GM19372 (cell line): Measurements from ENCODE around the gene NR1I3.

Experiments
- ATAC-seq: cut with Tn5 transposase; IDR thresholded peaks from one replicate; pipeline ENCODE4 v1.9.1; 2021; ENCODE audit warnings: mild to moderate bottlenecking, low read depth, moderate library complexity; ENCODE audit not compliant: unreplicated experiment

The NR1I3 gene

DNA sequence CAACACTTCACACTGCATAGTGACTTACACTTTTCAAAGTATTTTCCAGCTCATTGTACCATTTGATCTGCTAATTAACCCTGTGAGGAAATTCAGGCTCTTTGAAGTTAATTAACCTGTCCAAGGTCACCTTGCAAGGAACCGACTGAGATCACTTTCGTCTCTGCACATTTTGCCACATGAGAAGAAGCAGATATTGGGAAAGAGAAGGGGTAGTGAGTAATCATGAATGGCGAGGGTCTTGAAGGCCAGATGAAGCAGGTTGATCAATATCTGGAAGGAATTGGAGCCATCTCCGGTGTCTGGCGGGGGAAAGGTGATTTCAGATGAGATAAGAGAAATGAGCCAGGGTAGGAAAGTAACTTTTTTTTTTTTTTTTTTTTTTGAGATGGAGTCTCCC lies 18.0 kb downstream of the NR1I3 start:
- no peak for ATAC-seq

DNA sequence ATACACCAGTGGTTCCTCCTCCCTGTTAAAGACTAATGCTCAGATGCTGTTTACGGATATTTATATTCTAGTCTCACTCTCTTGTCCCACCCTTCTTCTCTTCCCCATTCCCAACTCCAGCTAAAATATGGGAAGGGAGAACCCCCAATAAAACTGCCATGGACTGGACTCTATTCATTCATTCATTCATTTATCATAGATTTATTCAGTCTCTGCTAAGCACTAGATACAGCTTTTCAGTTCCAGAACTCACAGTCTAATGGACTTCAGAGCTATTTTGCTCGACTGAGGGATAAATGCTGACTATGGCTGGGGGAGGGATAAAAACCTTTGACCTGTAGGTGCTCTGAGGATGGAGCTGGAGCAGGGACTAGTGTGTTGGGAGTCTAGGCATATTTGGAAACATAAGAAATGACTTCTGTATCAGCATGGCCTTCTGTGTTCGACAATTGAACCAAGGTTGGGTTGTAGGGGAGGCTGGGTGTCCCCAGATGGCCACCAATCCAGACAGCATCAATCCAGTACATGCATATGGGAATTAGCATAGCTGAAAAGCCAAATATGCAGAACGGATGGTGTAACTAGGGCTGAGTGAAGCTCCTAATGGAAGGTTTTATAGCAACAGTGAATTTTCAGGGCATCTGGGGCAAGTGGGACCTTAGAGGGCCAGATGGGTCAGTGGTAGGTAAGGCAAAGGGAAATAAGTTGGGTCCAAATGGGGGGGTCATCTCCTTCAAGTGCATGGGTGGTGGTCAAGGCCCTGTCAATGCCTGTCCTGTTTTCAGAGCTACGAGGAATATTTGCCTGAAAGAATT lies 18.7 kb downstream of the NR1I3 start:
- no peak for ATAC-seq

DNA sequence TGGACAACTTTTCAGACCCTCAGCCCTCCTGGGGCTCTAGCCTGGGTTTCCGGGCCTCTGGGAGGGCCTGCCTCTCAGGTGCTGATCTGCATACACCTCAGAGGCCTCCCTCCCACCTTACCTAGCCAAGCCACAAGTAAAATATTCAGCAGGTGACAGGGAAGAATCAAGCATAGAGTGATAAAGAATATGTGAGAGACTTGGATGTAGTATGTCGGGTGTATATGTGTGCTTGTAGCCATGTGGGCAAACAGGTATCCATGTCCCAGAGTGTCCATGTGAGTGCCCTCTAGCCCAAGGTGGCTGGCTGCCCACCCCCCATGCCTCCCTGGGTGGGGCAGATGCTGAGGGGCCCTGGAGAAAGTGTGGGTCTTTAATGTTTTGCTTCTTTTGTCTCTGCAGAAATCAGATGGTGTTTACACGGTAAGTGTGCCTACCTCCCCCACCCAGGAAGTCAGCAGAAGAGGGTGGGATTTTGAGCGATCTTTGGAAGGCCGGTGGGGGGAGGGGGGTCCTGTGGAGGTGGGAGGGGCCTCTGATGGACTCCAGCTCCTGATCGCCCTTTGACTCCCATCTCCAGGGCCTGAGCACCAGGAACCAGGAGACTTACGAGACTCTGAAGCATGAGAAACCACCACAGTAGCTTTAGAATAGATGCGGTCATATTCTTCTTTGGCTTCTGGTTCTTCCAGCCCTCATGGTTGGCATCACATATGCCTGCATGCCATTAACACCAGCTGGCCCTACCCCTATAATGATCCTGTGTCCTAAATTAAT lies 19.5 kb downstream of the NR1I3 start:
- no peak for ATAC-seq

DNA sequence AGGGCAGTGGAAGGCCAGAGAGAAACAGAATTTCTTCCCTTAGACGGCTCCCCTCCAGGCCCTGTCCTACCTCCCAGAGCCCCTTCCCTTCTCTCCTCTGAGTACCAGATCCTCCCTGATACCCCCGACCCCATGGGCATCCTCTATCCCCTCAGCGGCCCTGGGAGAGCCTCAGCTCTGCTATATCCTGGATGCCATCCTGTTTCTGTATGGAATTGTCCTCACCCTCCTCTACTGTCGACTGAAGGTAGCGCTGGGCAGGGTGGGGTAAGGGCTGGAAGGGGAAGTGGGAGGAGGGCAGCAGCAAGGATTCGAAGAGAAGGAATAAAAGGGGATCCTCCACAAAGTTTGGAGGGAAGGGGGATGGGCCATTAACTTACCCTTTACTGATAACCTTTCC lies 20.2 kb downstream of the NR1I3 start:
- no peak for ATAC-seq

DNA sequence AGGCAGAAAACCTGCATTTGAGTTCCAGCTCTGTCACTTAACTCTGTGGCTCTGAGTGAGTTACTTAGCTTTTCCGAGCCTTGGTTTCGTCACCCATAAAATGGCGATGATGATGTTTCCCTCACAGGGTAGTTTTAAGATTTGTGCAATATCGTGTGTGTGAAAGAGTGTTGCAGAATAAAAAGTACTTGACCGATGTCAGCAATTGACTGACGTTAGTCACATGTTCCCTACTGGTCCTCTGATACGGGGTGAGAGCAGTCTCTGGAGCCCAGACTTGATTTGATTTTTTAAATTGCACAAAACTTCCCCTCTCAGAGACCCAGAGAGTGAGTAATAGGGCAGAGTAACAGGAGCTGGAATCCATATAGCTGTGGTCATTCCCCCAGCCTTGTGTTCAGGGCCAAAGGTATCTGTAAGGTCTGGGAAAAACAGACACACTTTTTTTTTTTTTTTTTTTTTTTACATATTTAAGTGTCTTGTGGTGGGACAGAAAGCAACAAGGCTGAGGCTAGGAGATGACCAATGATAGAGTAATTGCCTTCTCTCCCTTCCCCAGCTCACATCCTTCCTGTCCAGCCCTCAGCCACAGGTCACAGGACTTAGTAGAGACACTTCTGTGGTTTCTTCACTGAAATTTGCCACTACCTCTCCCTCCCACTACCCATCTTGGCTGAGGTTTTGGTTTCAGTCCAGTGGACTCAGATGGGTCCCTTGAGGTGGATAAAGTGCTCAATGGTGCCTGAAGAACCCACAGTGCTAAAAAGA lies 20.9 kb downstream of the NR1I3 start:
- peak; percentile 90 for ATAC-seq

DNA sequence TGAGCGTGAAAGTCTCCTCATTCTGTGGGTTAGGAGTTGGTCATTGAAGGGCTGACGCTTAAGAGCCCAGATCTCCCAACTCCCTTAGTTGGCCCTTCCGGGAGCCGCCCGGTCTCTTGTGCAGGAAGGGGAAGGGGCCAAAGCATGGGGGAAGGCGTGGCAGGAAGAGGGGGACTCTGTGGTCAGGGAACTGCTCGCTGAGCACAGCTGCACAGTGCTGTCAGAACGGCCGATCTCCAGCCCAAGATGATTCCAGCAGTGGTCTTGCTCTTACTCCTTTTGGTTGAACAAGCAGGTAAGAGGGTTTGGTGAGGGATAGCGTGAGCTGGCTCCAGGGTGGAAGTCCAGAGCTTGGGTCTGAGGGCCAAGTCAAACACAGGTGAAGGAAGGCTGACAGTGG lies 22.9 kb downstream of the NR1I3 start, which contains the start of gene FCER1G:
Gene FCER1G (plus strand): TSS at position 220 of the 400 bp plus-strand sequence. CDS start 27 bp downstream, at position 247.
- no peak for ATAC-seq

DNA sequence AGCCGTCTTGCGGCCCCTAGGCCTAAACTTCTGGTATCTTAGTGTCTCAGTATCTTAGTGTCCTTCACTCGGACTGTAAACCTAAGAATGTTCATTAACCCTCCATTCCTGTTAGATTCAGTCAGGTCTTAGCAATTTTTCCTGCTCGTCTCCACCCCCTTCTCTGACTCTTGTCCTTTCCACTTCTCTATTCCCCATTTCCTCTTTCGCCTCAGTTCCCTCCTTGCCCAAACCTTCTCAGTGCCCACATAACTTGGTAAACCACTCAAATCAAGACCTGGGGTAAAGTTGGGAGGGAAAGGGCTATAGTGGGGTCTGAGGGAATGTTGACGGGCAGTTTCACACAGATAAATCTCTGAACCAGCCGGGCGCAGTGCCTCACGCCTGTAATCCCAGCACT lies 23.6 kb downstream of the NR1I3 start:
- no peak for ATAC-seq

DNA sequence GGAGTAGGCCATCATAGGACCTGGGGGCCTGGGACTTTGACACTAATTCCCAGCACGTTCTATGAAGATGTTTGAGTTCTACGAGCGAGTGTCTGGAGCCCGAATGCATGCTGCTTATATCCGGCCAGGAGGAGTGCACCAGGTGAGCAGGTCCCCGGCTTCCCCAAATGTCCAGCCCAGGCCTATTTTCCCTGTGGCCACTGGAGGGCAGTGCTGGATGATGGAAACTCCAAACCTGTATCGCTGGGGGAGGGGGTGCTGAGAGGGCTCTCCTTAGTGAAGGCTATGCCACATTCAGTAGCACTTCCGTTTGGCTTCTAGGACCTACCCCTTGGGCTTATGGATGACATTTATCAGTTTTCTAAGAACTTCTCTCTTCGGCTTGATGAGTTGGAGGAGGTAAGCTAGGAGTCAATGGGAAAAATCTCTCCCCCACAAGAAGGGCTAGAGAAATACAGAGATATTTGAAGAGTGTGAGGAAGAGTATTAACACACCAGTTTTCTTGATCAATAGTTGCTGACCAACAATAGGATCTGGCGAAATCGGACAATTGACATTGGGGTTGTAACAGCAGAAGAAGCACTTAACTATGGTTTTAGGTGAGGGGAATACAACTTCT lies 28.1 kb downstream of the NR1I3 start:
- no peak for ATAC-seq

DNA sequence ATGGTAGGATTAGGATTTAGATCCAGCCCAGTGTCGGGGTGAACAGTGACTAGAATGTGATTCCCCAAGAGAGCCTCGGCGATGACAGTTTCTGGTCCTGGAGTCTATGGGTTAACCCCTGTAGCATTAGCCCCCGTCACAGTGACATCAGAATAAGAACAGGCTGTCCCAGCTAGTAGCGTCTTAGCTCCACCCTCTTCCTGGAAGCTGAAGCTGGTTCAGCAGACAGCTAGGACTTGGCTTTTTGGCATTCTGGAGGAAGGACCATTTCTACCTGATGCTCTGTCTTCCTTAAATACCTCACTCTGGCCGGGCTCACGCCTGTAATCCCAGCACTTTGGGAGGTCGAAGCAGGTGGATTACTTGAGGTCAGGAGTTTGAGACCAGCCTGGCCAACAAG lies 30.8 kb downstream of the NR1I3 start:
- no peak for ATAC-seq

DNA sequence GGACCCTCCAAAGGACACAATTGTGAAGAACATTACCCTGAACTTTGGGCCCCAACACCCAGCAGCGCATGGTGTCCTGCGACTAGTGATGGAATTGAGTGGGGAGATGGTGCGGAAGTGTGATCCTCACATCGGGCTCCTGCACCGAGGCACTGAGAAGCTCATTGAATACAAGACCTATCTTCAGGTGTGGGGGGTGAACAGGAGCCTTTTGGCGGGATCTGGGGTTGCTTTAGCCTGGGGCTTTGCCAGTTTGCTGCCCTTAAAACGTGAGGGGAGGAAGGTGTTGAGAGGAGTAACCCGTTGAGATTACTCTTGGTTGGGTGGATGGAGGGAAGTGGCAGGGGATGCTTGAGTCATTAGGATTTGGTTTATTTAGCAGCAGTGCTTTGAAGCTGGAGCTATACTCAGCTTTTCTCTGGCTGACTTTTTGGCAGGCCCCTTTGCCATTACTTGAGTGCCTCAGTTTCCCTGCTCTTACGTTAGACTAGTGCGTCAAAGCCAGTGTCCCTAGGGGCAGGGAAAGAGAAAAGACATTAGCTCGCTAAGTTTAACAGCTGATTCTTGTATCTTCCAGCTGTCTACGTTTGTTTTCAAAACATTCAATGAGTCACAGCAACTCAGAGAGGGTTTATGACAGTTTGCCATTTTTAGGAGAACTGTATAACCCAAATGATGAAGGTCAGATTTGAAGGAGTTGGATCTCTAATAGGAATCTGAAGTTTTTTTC lies 31.4 kb downstream of the NR1I3 start:
- ATAC-seq: no peak

DNA sequence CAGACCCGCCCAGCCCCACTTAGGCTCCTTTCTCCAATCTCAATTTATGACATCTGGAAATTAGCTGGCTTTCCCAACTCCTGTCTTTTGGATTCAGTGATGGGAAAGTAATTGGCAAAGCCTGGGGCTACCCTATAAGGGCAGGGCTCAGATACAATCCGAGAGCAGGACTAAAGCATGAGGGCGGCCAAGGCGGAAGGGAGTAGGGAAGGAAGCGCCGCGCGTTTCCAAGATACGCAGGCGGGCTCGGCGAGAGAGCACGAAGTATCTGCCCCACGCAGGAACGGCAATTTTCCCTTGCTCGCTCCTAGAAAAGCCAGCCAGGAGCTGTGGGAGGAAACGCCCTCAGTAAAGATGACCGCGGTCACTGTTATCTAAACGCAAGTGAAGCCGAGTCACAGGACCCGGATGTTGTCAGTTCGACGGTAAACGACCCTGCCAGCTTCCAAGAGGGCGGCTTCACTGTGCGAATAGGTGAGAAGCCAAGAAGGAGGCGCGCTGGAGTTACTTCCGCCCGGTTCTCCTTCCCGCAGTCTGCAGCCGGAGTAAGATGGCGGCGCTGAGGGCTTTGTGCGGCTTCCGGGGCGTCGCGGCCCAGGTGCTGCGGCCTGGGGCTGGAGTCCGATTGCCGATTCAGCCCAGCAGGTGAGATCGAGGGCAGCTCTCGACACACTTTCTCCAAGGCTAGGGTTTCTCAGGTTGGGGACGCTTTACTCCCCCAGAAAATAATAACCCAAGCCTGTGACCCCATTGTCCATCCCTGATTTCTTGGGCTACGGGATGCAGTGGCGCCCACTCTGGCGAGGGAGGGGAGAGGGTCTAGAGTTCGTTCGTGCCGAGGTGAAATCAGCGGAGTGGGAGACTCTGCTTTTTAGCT lies 35.9 kb downstream of the NR1I3 start, which contains the start of gene NDUFS2:
Gene NDUFS2 (plus strand): TSS at position 532 of the 877 bp plus-strand sequence. CDS start 19 bp downstream, at position 551.
- ATAC-seq: peak; percentile 98

DNA sequence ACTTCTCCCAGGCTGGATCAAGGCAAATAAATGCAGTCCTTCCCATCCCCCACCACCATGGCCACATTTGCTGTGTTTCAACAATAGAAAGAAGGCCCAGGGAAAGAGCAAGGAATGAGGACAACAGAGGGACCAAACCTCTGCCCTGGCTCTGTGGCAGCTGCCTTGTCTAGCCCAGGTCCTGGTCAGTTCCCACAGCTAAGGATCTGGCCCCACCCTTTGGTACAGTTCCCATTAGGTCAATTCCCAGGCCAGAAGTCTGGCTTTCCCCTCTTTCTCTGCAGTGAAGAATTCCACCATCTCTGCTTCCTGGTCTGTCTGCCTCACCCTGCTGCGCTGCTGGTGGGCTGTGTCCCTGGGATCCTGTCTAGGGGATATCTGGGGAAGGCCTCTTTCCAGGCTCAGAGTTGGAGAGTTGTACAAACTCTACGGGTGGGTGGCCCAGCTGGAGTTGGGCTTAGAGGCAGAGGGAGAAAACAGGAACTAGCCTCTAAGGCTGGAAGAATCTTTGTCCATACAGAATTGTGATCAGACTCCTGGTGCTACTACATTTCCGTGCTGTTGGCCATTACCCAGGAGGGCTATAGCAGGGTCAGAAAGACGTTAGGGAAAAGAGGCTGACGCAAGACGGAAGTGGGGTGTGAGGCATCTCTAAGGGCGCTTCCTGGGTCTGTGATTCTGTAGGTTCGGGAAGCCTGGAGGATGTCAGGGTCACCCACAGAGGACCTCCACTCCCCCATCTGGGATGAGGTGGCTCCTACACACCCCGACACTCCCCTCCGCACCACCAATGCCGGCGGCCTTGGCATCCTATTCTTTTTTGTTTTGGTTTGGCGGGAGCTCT lies 36.8 kb downstream of the NR1I3 start:
- no peak for ATAC-seq

DNA sequence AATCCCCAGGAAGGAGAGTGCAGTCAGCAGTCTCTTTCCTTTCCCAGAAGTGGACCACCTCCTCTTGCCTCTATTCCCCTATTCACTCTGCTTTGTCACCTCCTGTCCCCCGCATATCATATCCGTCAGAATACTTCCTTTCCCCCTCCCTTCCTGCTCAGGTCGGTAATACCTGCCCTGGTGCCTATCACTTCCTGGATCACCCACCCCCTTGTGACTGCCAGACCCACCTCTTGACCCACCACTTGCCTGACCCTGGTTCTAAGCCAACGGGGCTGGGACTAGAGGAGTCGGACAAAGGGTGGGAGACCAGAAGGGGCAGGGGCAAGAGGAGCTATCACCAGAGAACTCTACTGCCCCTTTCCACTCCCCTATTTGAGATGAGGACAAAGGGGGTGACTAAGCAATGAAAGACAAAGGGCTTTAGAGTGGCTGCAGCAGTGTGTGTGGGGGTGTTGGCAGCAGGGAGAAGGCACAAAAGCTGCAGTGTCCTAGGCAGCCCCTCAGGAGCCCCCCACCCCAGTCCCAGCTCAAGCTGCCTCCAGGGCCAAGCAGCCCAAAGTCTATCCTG lies 37.5 kb downstream of the NR1I3 start:
- ATAC-seq: no peak

DNA sequence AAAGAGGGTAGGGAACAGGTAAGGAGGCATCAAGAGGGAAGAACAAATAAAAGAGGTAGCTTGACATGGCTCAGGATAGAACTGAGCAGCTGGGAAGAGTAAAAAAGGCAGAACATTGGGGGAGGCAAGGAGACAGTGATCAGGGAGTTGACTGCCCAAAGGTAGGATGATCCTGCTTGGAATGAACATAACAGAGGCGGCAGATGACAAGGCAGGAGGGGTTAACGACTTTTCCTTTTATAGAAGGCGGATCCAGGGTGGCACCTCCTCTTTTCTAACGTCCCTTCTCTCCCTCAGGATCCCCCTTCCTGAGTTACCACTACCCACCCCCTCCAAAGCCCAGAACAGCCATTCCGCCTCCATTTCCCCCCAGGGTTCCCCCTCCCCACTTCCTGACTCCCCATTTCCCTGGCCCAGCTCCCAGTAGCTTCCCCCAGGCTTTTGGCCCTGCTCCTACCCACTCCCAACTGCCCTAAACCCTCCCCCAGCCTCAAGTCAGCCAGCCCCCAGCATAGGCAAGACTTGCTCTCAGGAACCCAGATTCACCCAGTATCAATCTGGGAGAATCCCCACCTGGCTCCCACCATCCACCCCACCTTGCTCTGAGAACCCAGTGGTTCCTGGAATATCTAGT lies 38.4 kb downstream of the NR1I3 start:
- ATAC-seq: no peak

DNA sequence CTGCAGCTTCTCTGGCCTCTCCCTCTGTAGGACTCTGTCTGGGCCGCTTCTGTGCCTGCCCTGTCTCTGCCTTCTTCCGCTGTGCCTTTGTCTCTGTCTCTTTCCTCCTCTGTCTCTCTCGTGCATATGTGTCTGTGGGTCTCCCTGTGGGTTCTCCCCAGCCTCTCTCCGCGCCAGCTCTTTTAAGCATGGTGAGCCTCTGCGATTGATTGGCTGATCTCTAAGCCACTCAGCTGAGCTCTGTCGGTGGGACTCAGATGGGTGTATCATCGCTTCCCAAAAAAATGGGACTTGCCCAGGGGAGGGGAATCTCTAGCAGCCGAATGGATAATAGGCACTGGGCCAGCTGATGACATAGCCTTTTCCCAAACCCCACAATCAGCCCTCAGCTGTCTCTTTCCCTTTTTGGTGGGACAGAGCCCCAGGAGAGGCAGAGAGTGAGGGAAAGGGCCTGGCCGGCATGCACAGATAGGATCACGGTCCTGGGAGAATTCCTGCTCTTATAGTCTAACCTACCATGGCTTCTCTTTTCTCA lies 39.0 kb downstream of the NR1I3 start, which contains the start of gene ADAMTS4:
Gene ADAMTS4 (minus strand): TSS at position 158 of the 535 bp plus-strand sequence. CDS start 427 bp downstream, outside the sequence.
- no peak for ATAC-seq

DNA sequence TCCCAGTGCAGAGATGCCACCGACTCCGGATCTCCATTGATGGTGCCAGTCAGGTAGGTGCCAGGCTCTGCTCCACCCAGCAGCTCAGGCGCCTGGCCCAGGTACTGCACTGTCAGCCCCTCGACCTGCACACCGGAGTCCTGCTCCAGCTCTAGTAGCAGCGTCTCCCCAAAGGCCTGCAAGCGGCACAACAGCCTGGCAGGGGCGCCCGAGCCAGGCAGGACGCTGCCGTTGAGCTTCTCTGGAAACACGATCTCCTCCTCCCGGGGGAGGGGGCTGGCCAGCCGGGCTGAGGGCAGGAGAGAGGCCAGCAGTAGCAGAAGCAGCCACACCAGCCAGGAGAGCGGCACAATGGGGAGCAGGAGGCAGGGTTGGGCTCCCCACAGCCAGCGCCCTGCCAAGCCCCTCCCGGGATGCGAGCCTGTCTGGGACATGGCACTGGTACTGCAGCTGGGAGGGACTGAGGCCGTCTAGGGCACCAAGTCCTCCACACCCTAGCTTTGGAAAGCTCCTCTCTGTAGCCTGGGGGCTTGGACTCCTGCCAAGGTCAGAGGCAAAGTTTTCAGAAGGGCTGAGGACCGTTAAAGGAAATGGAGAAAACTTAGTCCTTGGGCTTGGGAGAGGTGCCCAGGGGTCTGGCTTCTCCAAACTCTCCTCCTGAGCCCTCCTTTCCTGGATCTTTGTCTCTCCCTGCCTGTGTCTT lies 39.7 kb downstream of the NR1I3 start:
- no peak for ATAC-seq
